ENCODE measurements around the gene MITD1. TPM values are rescaled to one million over a fixed set of nuclear protein-coding genes. Genes with fewer than 3 reads are reported as not detected.

MITD1 gene
- total and polyA plus RNA-seq, 2 of the 13 experiments (the other 11 are each of a cell fraction or from before 2014, with no cell fraction given): 17.8 to 43.7 TPM

DNA sequence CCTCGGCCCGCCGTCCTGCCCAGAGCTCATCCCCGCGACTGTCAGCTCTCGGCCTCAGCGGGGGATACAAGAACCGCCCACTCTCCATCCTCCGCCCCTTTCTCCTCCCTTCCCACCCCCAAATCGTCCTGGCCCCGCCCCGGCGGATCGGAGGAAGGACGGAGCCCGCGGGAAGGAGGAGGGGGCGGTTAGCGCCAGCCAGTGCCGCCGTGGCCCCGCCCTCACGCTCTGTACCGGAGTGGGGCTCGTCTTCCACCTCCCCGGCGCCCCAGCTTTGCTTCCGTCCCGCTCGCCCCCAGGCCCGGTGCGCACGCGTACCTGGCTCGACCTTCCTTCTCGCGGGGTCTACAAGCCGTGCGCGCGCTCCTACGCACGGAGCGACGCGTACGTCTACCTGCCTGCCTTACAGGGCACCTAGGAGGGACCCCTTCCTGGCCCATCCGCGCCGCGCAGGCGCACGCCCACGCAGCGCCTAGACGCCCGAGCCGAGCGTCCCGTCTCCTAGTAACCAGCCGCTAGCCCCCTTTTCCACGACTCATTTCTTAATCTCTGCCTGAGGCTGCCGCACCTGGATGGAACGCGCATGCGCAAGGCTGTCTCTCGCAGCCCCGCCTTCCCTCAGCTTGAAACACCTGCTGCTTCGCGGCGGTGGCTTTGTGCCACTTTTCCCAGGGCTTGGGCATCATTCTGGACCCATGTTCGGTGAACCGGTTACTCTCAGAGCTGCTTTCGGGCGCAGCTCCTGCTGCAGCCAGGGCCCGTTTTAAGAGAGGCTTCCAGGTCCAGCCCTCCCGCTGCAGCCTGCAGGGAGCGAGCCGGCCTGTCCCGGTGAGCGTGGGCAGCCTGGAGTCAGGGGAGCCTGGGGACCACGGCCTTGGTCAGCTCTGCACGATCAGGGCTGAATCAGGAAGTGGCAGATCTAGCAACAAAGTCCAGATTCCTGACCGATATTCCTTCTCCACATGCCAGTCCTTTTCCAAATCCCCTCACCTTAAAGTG lies 39.4 kb downstream of the MITD1 start, which contains the start of gene C2orf15 (continued):
- peak; percentile 23; the same call in 1 of the 2 replicates for TF ChIP-seq NFE2 (CRISPR knock-in tag; IDR thresholded peaks at IDR 0.05)
- peak; percentile 84 for TF ChIP-seq MEF2D (CRISPR knock-in tag; IDR thresholded peaks at IDR 0.05)
- TF ChIP-seq ZBTB20 (CRISPR knock-in tag; IDR thresholded peaks at IDR 0.05; ENCODE audit: borderline replicate concordance, low read depth): 0 out of 2 replicates have a peak, but pooled peaks have one; percentile 53
- TF ChIP-seq ZNF501 (CRISPR knock-in tag; IDR thresholded peaks at IDR 0.05): peak; percentile 97
- no peak for TF ChIP-seq NFRKB (IDR thresholded peaks at IDR 0.05)
- peak; percentile 2 for TF ChIP-seq ZFP36L2 (CRISPR knock-in tag; IDR thresholded peaks at IDR 0.05)
- peak; percentile 95 for TF ChIP-seq NAIF1 (CRISPR knock-in tag; IDR thresholded peaks at IDR 0.05; ENCODE audit: borderline replicate concordance)
- peak; percentile 86; the same call in 1 of the 2 replicates for TF ChIP-seq DMAP1 (CRISPR knock-in tag; IDR thresholded peaks at IDR 0.05)
- TF ChIP-seq ZNF235 (CRISPR knock-in tag; IDR thresholded peaks at IDR 0.05; ENCODE audit: borderline replicate concordance): peak; percentile 33; the same call in 1 of the 2 replicates
- 0 out of 2 replicates have a peak, but pooled peaks have one; percentile 1 for TF ChIP-seq ZNF768 (CRISPR knock-in tag; IDR thresholded peaks at IDR 0.05)
- TF ChIP-seq GZF1 (CRISPR knock-in tag; IDR thresholded peaks at IDR 0.05): 0 out of 2 replicates have a peak, but pooled peaks have one; percentile 72
- peak; percentile 73 for TF ChIP-seq REPIN1 (CRISPR knock-in tag; IDR thresholded peaks at IDR 0.05; ENCODE audit: borderline replicate concordance, low read depth)
- no peak for TF ChIP-seq HNF4G (IDR thresholded peaks at IDR 0.05; ENCODE audit: borderline replicate concordance, low read depth, low read length)
- peak; percentile 45 for TF ChIP-seq HNF4G (CRISPR knock-in tag; IDR thresholded peaks at IDR 0.05; ENCODE audit: borderline replicate concordance, low read depth)
- TF ChIP-seq FOXK2 (IDR thresholded peaks at IDR 0.05): no peak
- TF ChIP-seq ZNF367 (CRISPR knock-in tag; IDR thresholded peaks at IDR 0.05; ENCODE audit: borderline replicate concordance): peak; percentile 24; the same call in 1 of the 2 replicates
- peak; percentile 61; the same call in 1 of the 2 replicates for TF ChIP-seq FIP1L1 (IDR thresholded peaks at IDR 0.05; ENCODE audit: borderline replicate concordance, insufficient read depth, low read depth, low read length)
- TF ChIP-seq TSC22D2 (CRISPR knock-in tag; IDR thresholded peaks at IDR 0.05; ENCODE audit: borderline replicate concordance): no peak
- TF ChIP-seq ZSCAN29 (CRISPR knock-in tag; conservative IDR thresholded peaks at IDR 0.05): peak; percentile 91; the same call in 1 of the 2 replicates
- peak; percentile 81 for TF ChIP-seq MXD4 (CRISPR knock-in tag; IDR thresholded peaks at IDR 0.05)
- no peak for TF ChIP-seq MLLT10 (CRISPR knock-in tag; IDR thresholded peaks at IDR 0.05)
- TF ChIP-seq RBAK (CRISPR knock-in tag; IDR thresholded peaks at IDR 0.05): peak; percentile 34; the same call in 1 of the 2 replicates
- peak; percentile 47; the same call in 1 of the 2 replicates for TF ChIP-seq ZZZ3 (CRISPR knock-in tag; IDR thresholded peaks at IDR 0.05; ENCODE audit: borderline replicate concordance)
- TF ChIP-seq, protein P1, sequence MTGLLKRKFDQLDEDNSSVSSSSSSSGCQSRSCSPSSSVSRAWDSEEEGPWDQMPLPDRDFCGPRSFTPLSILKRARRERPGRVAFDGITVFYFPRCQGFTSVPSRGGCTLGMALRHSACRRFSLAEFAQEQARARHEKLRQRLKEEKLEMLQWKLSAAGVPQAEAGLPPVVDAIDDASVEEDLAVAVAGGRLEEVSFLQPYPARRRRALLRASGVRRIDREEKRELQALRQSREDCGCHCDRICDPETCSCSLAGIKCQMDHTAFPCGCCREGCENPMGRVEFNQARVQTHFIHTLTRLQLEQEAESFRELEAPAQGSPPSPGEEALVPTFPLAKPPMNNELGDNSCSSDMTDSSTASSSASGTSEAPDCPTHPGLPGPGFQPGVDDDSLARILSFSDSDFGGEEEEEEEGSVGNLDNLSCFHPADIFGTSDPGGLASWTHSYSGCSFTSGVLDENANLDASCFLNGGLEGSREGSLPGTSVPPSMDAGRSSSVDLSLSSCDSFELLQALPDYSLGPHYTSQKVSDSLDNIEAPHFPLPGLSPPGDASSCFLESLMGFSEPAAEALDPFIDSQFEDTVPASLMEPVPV (CRISPR knock-in tag; IDR thresholded peaks at IDR 0.05): no peak; the same call in 1 of the 2 replicates
- peak; percentile 83 for TF ChIP-seq KDM5A (IDR thresholded peaks at IDR 0.05; ENCODE audit: borderline replicate concordance, low read length)
- peak; percentile 67 for TF ChIP-seq CBX1 (IDR thresholded peaks at IDR 0.05; ENCODE audit: low read depth)
- TF ChIP-seq, protein P2, sequence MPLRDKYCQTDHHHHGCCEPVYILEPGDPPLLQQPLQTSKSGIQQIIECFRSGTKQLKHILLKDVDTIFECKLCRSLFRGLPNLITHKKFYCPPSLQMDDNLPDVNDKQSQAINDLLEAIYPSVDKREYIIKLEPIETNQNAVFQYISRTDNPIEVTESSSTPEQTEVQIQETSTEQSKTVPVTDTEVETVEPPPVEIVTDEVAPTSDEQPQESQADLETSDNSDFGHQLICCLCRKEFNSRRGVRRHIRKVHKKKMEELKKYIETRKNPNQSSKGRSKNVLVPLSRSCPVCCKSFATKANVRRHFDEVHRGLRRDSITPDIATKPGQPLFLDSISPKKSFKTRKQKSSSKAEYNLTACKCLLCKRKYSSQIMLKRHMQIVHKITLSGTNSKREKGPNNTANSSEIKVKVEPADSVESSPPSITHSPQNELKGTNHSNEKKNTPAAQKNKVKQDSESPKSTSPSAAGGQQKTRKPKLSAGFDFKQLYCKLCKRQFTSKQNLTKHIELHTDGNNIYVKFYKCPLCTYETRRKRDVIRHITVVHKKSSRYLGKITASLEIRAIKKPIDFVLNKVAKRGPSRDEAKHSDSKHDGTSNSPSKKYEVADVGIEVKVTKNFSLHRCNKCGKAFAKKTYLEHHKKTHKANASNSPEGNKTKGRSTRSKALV (CRISPR knock-in tag; IDR thresholded peaks at IDR 0.05): no peak
- 0 out of 2 replicates have a peak, but pooled peaks have one; percentile 24 for TF ChIP-seq ZNF543 (CRISPR knock-in tag; IDR thresholded peaks at IDR 0.05)

Measured in HepG2 (cell line).